OCI-LY3 (cell line): ENCODE data around the gene ANKH.

Experiments
- EZH2phosphoT487 ChIP-seq: fragments of 200-600 bp; shearing (Covaris generic); IDR thresholded peaks from 2 replicates; pipeline ENCODE4 v1.6.1; 2018; ENCODE audit warnings: antibody characterized with exemption, mixed run types, low read depth
- TF ChIP-seq, protein P1 (sequence below): fragments of 200-600, 300-600 bp; sonication (generic); IDR thresholded peaks from 2 replicates; pipeline ENCODE4 v1.5.1; 2014; ENCODE audit warnings: antibody characterized with exemption, low read length, low read depth

DNA sequence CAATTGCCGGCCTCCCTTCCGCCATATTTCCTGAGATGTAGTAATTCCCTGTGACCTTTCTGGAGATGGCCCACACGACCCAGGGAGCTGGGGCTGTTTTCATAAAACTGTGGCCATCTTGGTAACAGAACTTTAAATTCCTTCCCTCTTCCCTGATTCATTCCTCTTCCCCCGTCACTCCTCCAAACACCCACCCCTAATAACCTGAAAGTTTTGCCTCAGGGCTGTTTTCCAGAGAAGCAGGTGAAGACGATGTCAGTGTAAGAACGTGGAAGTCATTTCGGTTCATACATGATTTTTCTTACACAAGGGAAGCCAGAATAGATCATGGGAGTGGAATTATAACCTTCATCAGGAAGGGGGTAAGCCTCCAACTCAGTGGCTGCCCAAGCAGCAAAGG, 40.6 kb upstream of the ANKH start:
- TF ChIP-seq, protein P1, sequence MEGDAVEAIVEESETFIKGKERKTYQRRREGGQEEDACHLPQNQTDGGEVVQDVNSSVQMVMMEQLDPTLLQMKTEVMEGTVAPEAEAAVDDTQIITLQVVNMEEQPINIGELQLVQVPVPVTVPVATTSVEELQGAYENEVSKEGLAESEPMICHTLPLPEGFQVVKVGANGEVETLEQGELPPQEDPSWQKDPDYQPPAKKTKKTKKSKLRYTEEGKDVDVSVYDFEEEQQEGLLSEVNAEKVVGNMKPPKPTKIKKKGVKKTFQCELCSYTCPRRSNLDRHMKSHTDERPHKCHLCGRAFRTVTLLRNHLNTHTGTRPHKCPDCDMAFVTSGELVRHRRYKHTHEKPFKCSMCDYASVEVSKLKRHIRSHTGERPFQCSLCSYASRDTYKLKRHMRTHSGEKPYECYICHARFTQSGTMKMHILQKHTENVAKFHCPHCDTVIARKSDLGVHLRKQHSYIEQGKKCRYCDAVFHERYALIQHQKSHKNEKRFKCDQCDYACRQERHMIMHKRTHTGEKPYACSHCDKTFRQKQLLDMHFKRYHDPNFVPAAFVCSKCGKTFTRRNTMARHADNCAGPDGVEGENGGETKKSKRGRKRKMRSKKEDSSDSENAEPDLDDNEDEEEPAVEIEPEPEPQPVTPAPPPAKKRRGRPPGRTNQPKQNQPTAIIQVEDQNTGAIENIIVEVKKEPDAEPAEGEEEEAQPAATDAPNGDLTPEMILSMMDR = no peak
- TF ChIP-seq EZH2phosphoT487 = no peak
